ENCODE data around the gene TTC3. TPM values are rescaled to one million over a fixed set of nuclear protein-coding genes. Genes with fewer than 3 reads are reported as not detected.

TTC3 gene
- total RNA-seq, 1 experiment from 2014 or later: 29.0 TPM

GRCh38 chr21:37188825-37189224, 115.8 kb downstream of the TTC3 start:
- Mint-ChIP-seq H3K4me1 (peaks cover 13% of the 10 kb centered on the region), H3K27me3 (ENCODE audit: low read depth) (no peaks in the 10 kb centered on the region), H3K27ac (no peak overlapping the region), H3K4me3 (no peak overlapping the region), H3K36me3 (peaks cover 2% of the 10 kb centered on the region; the same call in 1 of the 2 replicates), H3K9me3 (no peaks in the 10 kb centered on the region)
- TF ChIP-seq RELA (CRISPR knock-in tag; IDR thresholded peaks at IDR 0.05; ENCODE audit: borderline replicate concordance): no peak
- TF ChIP-seq, protein P1, sequence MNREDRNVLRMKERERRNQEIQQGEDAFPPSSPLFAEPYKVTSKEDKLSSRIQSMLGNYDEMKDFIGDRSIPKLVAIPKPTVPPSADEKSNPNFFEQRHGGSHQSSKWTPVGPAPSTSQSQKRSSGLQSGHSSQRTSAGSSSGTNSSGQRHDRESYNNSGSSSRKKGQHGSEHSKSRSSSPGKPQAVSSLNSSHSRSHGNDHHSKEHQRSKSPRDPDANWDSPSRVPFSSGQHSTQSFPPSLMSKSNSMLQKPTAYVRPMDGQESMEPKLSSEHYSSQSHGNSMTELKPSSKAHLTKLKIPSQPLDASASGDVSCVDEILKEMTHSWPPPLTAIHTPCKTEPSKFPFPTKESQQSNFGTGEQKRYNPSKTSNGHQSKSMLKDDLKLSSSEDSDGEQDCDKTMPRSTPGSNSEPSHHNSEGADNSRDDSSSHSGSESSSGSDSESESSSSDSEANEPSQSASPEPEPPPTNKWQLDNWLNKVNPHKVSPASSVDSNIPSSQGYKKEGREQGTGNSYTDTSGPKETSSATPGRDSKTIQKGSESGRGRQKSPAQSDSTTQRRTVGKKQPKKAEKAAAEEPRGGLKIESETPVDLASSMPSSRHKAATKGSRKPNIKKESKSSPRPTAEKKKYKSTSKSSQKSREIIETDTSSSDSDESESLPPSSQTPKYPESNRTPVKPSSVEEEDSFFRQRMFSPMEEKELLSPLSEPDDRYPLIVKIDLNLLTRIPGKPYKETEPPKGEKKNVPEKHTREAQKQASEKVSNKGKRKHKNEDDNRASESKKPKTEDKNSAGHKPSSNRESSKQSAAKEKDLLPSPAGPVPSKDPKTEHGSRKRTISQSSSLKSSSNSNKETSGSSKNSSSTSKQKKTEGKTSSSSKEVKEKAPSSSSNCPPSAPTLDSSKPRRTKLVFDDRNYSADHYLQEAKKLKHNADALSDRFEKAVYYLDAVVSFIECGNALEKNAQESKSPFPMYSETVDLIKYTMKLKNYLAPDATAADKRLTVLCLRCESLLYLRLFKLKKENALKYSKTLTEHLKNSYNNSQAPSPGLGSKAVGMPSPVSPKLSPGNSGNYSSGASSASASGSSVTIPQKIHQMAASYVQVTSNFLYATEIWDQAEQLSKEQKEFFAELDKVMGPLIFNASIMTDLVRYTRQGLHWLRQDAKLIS (CRISPR knock-in tag; IDR thresholded peaks at IDR 0.05; ENCODE audit: borderline replicate concordance): no peak
- TF ChIP-seq, protein P2, sequence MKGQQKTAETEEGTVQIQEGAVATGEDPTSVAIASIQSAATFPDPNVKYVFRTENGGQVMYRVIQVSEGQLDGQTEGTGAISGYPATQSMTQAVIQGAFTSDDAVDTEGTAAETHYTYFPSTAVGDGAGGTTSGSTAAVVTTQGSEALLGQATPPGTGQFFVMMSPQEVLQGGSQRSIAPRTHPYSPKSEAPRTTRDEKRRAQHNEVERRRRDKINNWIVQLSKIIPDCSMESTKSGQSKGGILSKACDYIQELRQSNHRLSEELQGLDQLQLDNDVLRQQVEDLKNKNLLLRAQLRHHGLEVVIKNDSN (CRISPR knock-in tag; IDR thresholded peaks at IDR 0.05): no peak
- TF ChIP-seq JAZF1 (CRISPR knock-in tag; IDR thresholded peaks at IDR 0.05): no peak
- no peak for TF ChIP-seq SOX15 (CRISPR knock-in tag; IDR thresholded peaks at IDR 0.05)
- no peak for TF ChIP-seq TEAD1 (CRISPR knock-in tag; IDR thresholded peaks at IDR 0.05)
- TF ChIP-seq ZNF138 (CRISPR knock-in tag; conservative IDR thresholded peaks at IDR 0.05): no peak
- TF ChIP-seq SMAD3 (CRISPR knock-in tag; IDR thresholded peaks at IDR 0.05; ENCODE audit: borderline replicate concordance): no peak
- TF ChIP-seq ATF3 (CRISPR knock-in tag; conservative IDR thresholded peaks at IDR 0.05): no peak
- no peak for TF ChIP-seq ELF4 (CRISPR knock-in tag; IDR thresholded peaks at IDR 0.05; ENCODE audit: low read depth)
- TF ChIP-seq AR (CRISPR knock-in tag; IDR thresholded peaks at IDR 0.05): no peak
- no peak for TF ChIP-seq NFE2L1 (CRISPR knock-in tag; IDR thresholded peaks at IDR 0.05)
- TF ChIP-seq TEAD4 (CRISPR knock-in tag; IDR thresholded peaks at IDR 0.05): no peak
- TF ChIP-seq, protein P3, sequence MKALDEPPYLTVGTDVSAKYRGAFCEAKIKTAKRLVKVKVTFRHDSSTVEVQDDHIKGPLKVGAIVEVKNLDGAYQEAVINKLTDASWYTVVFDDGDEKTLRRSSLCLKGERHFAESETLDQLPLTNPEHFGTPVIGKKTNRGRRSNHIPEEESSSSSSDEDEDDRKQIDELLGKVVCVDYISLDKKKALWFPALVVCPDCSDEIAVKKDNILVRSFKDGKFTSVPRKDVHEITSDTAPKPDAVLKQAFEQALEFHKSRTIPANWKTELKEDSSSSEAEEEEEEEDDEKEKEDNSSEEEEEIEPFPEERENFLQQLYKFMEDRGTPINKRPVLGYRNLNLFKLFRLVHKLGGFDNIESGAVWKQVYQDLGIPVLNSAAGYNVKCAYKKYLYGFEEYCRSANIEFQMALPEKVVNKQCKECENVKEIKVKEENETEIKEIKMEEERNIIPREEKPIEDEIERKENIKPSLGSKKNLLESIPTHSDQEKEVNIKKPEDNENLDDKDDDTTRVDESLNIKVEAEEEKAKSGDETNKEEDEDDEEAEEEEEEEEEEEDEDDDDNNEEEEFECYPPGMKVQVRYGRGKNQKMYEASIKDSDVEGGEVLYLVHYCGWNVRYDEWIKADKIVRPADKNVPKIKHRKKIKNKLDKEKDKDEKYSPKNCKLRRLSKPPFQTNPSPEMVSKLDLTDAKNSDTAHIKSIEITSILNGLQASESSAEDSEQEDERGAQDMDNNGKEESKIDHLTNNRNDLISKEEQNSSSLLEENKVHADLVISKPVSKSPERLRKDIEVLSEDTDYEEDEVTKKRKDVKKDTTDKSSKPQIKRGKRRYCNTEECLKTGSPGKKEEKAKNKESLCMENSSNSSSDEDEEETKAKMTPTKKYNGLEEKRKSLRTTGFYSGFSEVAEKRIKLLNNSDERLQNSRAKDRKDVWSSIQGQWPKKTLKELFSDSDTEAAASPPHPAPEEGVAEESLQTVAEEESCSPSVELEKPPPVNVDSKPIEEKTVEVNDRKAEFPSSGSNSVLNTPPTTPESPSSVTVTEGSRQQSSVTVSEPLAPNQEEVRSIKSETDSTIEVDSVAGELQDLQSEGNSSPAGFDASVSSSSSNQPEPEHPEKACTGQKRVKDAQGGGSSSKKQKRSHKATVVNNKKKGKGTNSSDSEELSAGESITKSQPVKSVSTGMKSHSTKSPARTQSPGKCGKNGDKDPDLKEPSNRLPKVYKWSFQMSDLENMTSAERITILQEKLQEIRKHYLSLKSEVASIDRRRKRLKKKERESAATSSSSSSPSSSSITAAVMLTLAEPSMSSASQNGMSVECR (CRISPR knock-in tag; IDR thresholded peaks at IDR 0.05; ENCODE audit: borderline replicate concordance): no peak
- TF ChIP-seq, protein P4, sequence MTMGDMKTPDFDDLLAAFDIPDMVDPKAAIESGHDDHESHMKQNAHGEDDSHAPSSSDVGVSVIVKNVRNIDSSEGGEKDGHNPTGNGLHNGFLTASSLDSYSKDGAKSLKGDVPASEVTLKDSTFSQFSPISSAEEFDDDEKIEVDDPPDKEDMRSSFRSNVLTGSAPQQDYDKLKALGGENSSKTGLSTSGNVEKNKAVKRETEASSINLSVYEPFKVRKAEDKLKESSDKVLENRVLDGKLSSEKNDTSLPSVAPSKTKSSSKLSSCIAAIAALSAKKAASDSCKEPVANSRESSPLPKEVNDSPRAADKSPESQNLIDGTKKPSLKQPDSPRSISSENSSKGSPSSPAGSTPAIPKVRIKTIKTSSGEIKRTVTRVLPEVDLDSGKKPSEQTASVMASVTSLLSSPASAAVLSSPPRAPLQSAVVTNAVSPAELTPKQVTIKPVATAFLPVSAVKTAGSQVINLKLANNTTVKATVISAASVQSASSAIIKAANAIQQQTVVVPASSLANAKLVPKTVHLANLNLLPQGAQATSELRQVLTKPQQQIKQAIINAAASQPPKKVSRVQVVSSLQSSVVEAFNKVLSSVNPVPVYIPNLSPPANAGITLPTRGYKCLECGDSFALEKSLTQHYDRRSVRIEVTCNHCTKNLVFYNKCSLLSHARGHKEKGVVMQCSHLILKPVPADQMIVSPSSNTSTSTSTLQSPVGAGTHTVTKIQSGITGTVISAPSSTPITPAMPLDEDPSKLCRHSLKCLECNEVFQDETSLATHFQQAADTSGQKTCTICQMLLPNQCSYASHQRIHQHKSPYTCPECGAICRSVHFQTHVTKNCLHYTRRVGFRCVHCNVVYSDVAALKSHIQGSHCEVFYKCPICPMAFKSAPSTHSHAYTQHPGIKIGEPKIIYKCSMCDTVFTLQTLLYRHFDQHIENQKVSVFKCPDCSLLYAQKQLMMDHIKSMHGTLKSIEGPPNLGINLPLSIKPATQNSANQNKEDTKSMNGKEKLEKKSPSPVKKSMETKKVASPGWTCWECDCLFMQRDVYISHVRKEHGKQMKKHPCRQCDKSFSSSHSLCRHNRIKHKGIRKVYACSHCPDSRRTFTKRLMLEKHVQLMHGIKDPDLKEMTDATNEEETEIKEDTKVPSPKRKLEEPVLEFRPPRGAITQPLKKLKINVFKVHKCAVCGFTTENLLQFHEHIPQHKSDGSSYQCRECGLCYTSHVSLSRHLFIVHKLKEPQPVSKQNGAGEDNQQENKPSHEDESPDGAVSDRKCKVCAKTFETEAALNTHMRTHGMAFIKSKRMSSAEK (CRISPR knock-in tag; IDR thresholded peaks at IDR 0.05; ENCODE audit: borderline replicate concordance): no peak
- TF ChIP-seq FOXK1 (CRISPR knock-in tag; IDR thresholded peaks at IDR 0.05): no peak
- TF ChIP-seq ZBTB43 (CRISPR knock-in tag; IDR thresholded peaks at IDR 0.05): no peak
- POLR2A ChIA-PET: no interaction called here
- ATAC-seq (no peak), DNase-seq (ENCODE audit: low spot score) (no peak)
- CTCF ChIA-PET: no interaction called here

Measured in WTC11 (cell line).